ENCODE data around the gene PITPNC1. TPM values are rescaled to one million over a fixed set of nuclear protein-coding genes. Genes with fewer than 3 reads are reported as not detected.
A peak's percentile ranks its signal among the peaks of the same experiment; 100 is the strongest.

Gene PITPNC1
- total RNA-seq, 4 donors from 2014 or later = 1.9 to 12.4 (median 5.2) TPM

GRCh38 chr17:67448449-67448848, 71.4 kb downstream of the PITPNC1 start:
- peak in 1 of 3 donors; percentile 9 for DNase-seq
- no peaks in the 10 kb centered on the region for H3K36me3 ChIP-seq
- no peak for TF ChIP-seq CTCF (IDR thresholded peaks at IDR 0.05)
- no peak for TF ChIP-seq POLR2A (IDR thresholded peaks at IDR 0.05)
- H3K9me3 ChIP-seq = no peaks in the 10 kb centered on the region
- peak overlapping the region in 1 of 4 donors; percentile 32 for H3K27ac ChIP-seq
- H3K4me1 ChIP-seq = peaks cover 0 to 11% (median 0%) of the 10 kb centered on the region in 4 donors
- H3K4me3 ChIP-seq = no peak overlapping the region
- H3K27me3 ChIP-seq = no peaks in the 10 kb centered on the region

- H3K27ac ChIP-seq = peak overlapping the region in 2 of 4 donors; percentile 32 to 52
- no peak for TF ChIP-seq POLR2A (IDR thresholded peaks at IDR 0.05)
- TF ChIP-seq CTCF (IDR thresholded peaks at IDR 0.05) = no peak
Measured at GRCh38 chr17:67449065-67449464, 72.0 kb downstream of the PITPNC1 start.

DNA sequence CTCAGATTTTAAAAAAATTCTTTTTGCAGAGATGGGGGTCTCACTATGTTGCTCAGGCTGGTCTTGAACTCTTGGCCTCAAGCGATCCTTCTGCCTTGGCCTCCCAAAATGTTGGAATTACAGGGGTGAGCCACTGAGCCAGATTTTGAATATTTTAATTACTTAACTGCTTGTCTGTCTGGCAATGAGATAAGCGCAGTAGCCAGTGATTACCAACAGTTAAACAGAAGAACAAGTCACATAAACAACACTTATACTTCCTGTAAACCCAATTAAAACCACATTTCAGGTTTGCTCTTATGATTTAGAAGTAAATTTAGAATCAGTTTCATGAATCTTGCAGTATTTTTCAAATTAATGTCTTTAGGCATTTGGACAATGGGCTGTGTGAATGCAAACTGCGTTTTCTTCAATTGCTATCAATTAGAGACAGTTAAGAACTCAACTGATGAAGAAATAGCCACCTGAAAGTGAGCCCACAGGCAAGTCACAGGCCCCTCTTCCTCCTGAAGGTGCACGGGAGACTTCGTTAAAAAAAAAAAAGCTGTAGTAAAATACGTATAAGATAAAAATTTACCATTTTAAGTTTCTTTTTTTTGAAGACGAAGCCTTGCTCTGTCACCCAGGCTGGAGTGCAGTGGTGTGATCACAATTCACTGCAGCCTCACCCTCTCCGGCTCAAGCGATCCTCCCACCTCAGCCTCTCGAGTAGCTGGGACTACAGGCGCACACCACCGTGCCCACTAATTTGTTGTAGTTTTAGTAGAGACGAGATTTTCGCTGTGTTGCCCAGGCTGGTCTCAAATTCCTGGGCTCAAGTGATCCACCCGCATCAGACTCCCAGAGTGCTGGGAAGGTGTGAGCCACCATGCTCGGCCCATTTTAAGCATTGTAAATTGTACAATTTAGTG, 73.0 kb downstream of the PITPNC1 start:
- no peak for TF ChIP-seq CTCF (IDR thresholded peaks at IDR 0.05)
- TF ChIP-seq POLR2A (IDR thresholded peaks at IDR 0.05) = no peak
- H3K36me3 ChIP-seq = no peaks in the 10 kb centered on the region
- H3K9me3 ChIP-seq = no peaks in the 10 kb centered on the region
- no peak overlapping the region for H3K4me3 ChIP-seq
- peak overlapping the region; percentile 24 to 53 (median 48) for H3K27ac ChIP-seq
- peak in 1 of 3 donors; percentile 15 for DNase-seq
- no peaks in the 10 kb centered on the region for H3K4me1 ChIP-seq
- no peaks in the 10 kb centered on the region for H3K27me3 ChIP-seq

More at GRCh38 chr17:67449065-67449464, 72.0 kb downstream of the PITPNC1 start:
- Histone ChIP-seq H3K4me1 (peaks cover 0 to 6% (median 0%) of the 10 kb centered on the region in 4 donors), H3K4me3 (no peak overlapping the region), H3K36me3 (no peaks in the 10 kb centered on the region), H3K27me3 (no peaks in the 10 kb centered on the region), H3K9me3 (no peaks in the 10 kb centered on the region)
- DNase-seq = no peak

DNA sequence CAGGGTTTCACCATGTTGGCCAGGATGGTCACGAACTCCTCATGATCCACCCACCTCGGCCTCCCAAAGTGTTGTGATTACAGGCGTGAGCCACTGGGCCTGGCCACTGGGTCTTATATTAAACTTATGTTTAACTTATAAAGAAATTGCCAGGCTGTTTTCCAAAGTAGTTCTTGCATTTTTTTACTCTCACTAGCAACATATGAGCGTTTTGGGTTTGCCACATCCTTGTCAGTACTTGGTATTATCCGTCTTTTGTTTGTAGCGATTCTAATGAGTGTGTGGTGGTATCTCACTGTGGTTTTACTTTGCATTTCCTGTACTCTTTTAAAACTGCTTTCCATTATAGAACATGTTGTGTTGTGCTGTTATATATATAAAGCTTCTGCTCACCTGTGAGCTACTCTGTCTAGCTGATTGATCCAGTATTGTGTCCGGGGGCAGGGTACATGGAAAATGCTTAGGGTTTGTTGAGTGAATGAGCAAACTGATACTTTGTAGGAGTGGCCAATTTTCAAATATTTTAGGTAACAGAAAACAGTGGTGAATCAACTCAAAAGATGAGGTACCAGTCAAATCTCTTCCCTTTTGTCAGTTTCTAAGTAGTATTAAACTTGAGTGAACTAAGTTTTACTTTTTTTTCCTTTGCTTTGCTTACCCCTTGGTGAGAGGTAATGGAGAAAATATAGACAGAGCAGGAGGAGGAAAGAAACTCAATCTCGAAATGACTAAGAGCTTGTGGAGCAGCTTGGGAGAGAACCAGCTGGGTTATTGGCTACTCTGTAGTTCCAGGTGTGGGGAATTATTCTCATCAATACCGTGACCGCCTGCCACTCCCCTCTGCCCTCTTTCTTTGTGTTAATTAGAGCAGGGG, 75.8 kb downstream of the PITPNC1 start:
- Histone ChIP-seq H3K4me1 (no peaks in the 10 kb centered on the region), H3K27ac (peak overlapping the region; percentile 57 to 64 (median 62)), H3K36me3 (no peaks in the 10 kb centered on the region), H3K9me3 (peaks cover 0 to 3% (median 0%) of the 10 kb centered on the region in 4 donors), H3K4me3 (no peak overlapping the region), H3K27me3 (no peaks in the 10 kb centered on the region)
- DNase-seq = peak in 1 of 3 donors; percentile 24
- TF ChIP-seq POLR2A (IDR thresholded peaks at IDR 0.05) (peak in 1 of 2 donors; percentile 49), CTCF (IDR thresholded peaks at IDR 0.05) (no peak)

GRCh38 chr17:67456103-67456502, 79.0 kb downstream of the PITPNC1 start:
- no peak overlapping the region for H3K27ac ChIP-seq
- peaks cover 0 to 5% (median 0%) of the 10 kb centered on the region in 4 donors for H3K9me3 ChIP-seq
- no peak overlapping the region for H3K4me3 ChIP-seq
- no peaks in the 10 kb centered on the region for H3K36me3 ChIP-seq
- H3K27me3 ChIP-seq = no peaks in the 10 kb centered on the region
- no peak for DNase-seq
- H3K4me1 ChIP-seq = no peaks in the 10 kb centered on the region
- TF ChIP-seq CTCF (IDR thresholded peaks at IDR 0.05) (no peak), POLR2A (IDR thresholded peaks at IDR 0.05) (no peak)

Data from Peyer's patch (tissue), 4 donors.